Common myeloid progenitor, CD34-positive (primary cell): ENCODE measurements around the gene CLCN2.

Source experiments
- CTCF ChIA-PET: fragments of 350-600 bp; sonication (Branson Sonifier 250); formaldehyde crosslinking; loops from one replicate; lab custom pipeline; 2021; ENCODE audit warnings: antibody characterized with exemption; lab: Charles Lee
- POLR2A ChIA-PET: fragments of 350-600 bp; sonication (Branson Sonifier 250); formaldehyde crosslinking; loops from one replicate; lab custom pipeline; 2021; ENCODE audit warnings: antibody characterized with exemption; lab: Charles Lee
- DNase-seq, 3 donors: peaks; one replicate each; pipeline versions ENCODE4 v3.0.0 to v3.0.0-alpha.2; 2013
- H3K27ac ChIP-seq, 2 experiments: 1 replicate in 1 of 2; 2 replicates in 1 of 2; pipeline ENCODE4 v1.7.0; 2013; ENCODE audit warnings: inconsistent platforms in 2 of 2, low read length in 2 of 2, mild to moderate bottlenecking in 2 of 2, low read depth in 1 of 2, moderate library complexity in 1 of 2; ENCODE audit not compliant: severe bottlenecking in 2 of 2, insufficient read depth in 1 of 2, poor library complexity in 1 of 2
- H3K27me3 ChIP-seq, 5 experiments: replicated peaks in 2 of 5; 1 replicate in 3 of 5; 2 replicates in 2 of 5; pipeline versions ENCODE4 v1.6.1 to v1.7.0; 2013; ENCODE audit warnings: low read length in 4 of 5, mild to moderate bottlenecking in 2 of 5, moderate library complexity in 2 of 5, inconsistent platforms in 1 of 5; ENCODE audit not compliant: insufficient read depth in 5 of 5, control insufficient read depth in 4 of 5
- H3K36me3 ChIP-seq, 4 experiments: 1 replicate in 2 of 4; 2 replicates in 2 of 4; pipeline versions ENCODE4 v1.6.1 to v1.7.0; 2013; ENCODE audit warnings: low read length in 3 of 4, control low read depth in 1 of 4, mild to moderate bottlenecking in 1 of 4; ENCODE audit not compliant: control insufficient read depth in 4 of 4, insufficient read depth in 4 of 4
- H3K4me1 ChIP-seq, 4 experiments: 1 replicate in 3 of 4; 2 replicates in 1 of 4; pipeline versions ENCODE4 v1.6.1 to v1.7.1; 2013; ENCODE audit warnings: low read length in 3 of 4, mild to moderate bottlenecking in 3 of 4, control low read depth in 1 of 4, inconsistent platforms in 1 of 4, moderate library complexity in 1 of 4; ENCODE audit not compliant: control insufficient read depth in 4 of 4, insufficient read depth in 4 of 4; ENCODE audit errors: control extremely low read depth in 1 of 4
- H3K4me3 ChIP-seq, 7 experiments: 1 replicate in 4 of 7; 2 replicates in 3 of 7; pipeline versions ENCODE4 v1.5.1 to v1.7.0; 2013; ENCODE audit warnings: mild to moderate bottlenecking in 7 of 7, low read length in 6 of 7, moderate library complexity in 6 of 7, inconsistent platforms in 2 of 7, low read depth in 2 of 7, control low read depth in 1 of 7; ENCODE audit not compliant: insufficient read depth in 4 of 7, control insufficient read depth in 1 of 7; ENCODE audit errors: extremely low read depth in 1 of 7
- H3K9me3 ChIP-seq, 5 experiments: 1 replicate in 4 of 5; 2 replicates in 1 of 5; pipeline versions ENCODE4 v1.6.1 to v1.7.1; 2013; ENCODE audit warnings: low read length in 4 of 5, mild to moderate bottlenecking in 2 of 5, inconsistent platforms in 1 of 5, low read depth in 1 of 5, moderate library complexity in 1 of 5; ENCODE audit not compliant: control insufficient read depth in 4 of 5, insufficient read depth in 2 of 5; ENCODE audit errors: control extremely low read depth in 1 of 5
- WGBS: methylation state at CpG from one replicate; pipeline ENCODE4 v1.1.5; 2013; ENCODE audit not compliant: insufficient coverage; 5-methylcytosine and 5-hydroxymethylcytosine counted together

Gene CLCN2

DNA sequence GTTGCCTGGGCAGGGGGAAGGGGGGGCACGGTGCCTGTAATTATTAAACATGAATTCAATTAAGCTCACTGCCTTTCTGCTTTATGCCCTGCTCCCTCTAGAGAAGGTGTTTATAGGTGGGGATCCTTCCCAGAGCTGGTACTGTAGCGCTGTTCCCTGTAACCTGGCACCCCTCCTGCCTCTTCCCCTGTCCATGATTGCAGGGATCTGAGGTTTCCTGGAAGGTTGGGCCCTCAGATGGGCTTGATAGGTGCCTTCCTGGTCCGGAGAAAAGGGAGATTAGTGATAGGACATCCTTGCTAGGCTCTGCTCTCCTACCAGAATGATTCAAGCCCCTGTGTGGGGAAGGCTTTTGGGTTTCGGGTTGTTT lies 26.1 kb downstream of the CLCN2 start:
- H3K4me3 ChIP-seq = peak overlapping the region in 6 of 7 experiments; percentile 67 to 88 (median 74)
- H3K36me3 ChIP-seq = peaks cover 8 to 52% (median 40%) of the 10 kb centered on the region in 4 experiments
- DNase-seq = no peak
- ChIA-PET CTCF (interaction anchor here (1.0 kb wide), 1 partner anchor 34 kb away, joined by 4 read pairs; no protein-coding TSS in a partner anchor), POLR2A (interaction anchor here (0.6 kb wide), 1 partner anchor 9 kb away, joined by 3 read pairs; no protein-coding TSS in a partner anchor)
- peaks cover 1 to 32% (median 17%) of the 10 kb centered on the region in 4 experiments for H3K4me1 ChIP-seq
- H3K27ac ChIP-seq = peak overlapping the region; percentile 61 to 84
- H3K27me3 ChIP-seq = no peaks in the 10 kb centered on the region
- 67% methylated on average over 1 of the region's 4 CpGs for WGBS
- no peaks in the 10 kb centered on the region for H3K9me3 ChIP-seq

DNA sequence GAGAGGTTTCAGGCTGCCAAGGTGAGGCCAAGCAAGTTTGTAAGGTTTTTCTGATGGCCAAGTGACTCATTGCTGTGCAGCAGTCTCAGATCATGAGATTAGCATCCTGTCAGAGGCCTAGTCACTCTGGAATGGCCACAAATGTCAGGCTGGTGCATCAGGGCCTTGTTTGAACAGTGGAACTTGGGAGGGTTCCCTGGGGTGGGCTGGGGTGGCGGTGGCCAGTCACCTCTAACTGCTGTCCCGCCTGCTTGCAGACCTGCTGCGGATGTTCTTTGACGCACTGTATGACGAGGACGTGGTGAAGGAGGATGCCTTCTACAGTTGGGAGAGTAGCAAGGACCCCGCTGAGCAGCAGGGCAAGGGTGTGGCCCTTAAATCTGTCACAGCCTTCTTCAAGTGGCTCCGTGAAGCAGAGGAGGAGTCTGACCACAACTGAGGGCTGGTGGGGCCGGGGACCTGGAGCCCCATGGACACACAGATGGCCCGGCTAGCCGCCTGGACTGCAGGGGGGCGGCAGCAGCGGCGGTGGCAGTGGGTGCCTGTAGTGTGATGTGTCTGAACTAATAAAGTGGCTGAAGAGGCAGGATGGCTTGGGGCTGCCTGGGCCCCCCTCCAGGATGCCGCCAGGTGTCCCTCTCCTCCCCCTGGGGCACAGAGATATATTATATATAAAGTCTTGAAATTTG lies 26.8 kb downstream of the CLCN2 start:
- H3K4me3 ChIP-seq = no peak overlapping the region
- H3K27ac ChIP-seq = peak overlapping the region; percentile 2 to 84
- POLR2A ChIA-PET = no interaction called here
- DNase-seq = peak in 2 of 3 donors; percentile 67 to 76
- peaks cover 1 to 32% (median 17%) of the 10 kb centered on the region in 4 experiments for H3K4me1 ChIP-seq
- CTCF ChIA-PET = interaction anchor here (1.0 to 1.4 kb wide), 2 partner anchors 24 to 33 kb away, joined by 4 to 5 read pairs; no protein-coding TSS in a partner anchor
- WGBS = 91% methylated on average over 7 of the region's 15 CpGs
- peaks cover 8 to 57% (median 46%) of the 10 kb centered on the region in 4 experiments for H3K36me3 ChIP-seq
- no peaks in the 10 kb centered on the region for H3K27me3 ChIP-seq
- H3K9me3 ChIP-seq = no peaks in the 10 kb centered on the region

DNA sequence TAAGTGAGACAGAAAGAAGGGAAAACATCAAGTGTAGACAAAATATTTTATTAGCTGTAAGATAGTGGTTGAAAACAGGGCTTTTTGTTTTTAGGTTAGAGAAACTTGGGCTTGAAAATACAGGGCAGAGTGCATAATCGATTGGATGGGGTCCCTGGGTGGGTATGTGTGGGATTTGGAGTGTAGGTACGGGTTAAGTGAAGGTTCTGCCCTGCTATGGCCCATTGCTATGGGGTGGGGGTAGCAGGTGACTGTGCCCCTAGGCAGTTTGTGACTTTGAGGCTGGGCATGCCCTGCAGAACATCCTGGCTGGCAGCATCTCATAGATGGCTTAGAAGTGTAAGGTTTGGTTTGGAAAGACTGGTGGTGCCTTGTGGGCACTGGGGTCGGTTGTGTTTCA lies 27.7 kb downstream of the CLCN2 start:
- Histone ChIP-seq H3K4me3 (no peak overlapping the region), H3K36me3 (peaks cover 12 to 64% (median 54%) of the 10 kb centered on the region in 4 experiments), H3K27me3 (no peaks in the 10 kb centered on the region), H3K27ac (peak overlapping the region; percentile 2 to 56), H3K4me1 (peaks cover 1 to 30% (median 17%) of the 10 kb centered on the region in 4 experiments), H3K9me3 (no peaks in the 10 kb centered on the region)
- no peak for DNase-seq
- 100% methylated on average over 2 of the region's 3 CpGs for WGBS
- ChIA-PET CTCF (interaction anchor here (0.8 to 1.4 kb wide), 2 partner anchors 20 to 23 kb away, joined by 3 to 5 read pairs; no protein-coding TSS in a partner anchor), POLR2A (no interaction called here)

DNA sequence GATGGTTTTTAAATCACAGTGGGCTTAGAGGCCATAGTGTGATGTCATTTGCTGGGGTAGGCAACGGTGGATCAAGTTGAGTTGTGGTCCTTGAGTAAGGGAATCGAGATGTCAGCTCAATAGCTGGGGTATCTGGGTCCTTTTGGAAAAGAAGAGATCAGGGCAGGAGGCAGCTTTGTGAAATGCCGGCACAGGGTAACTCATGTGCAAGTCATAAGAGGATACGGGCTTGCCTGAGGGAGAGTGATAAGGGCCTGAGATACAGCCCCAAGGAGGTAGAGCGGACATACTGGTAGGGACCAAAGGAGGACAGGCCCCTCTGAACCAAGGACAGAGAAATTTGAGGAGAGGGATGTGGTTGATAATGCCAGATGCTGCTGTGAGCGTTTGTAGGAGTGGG lies 28.2 kb downstream of the CLCN2 start:
- ChIA-PET CTCF (interaction anchor here (0.8 to 1.4 kb wide), 2 partner anchors 20 to 23 kb away, joined by 3 to 5 read pairs; no protein-coding TSS in a partner anchor), POLR2A (no interaction called here)
- peak overlapping the region; percentile 2 to 35 for H3K27ac ChIP-seq
- H3K4me1 ChIP-seq = peaks cover 1 to 25% (median 17%) of the 10 kb centered on the region in 4 experiments
- 95% methylated on average over 6 of the region's 6 CpGs for WGBS
- H3K36me3 ChIP-seq = peaks cover 17 to 69% (median 57%) of the 10 kb centered on the region in 4 experiments
- H3K9me3 ChIP-seq = no peaks in the 10 kb centered on the region
- no peaks in the 10 kb centered on the region for H3K27me3 ChIP-seq
- no peak overlapping the region for H3K4me3 ChIP-seq
- no peak for DNase-seq

DNA sequence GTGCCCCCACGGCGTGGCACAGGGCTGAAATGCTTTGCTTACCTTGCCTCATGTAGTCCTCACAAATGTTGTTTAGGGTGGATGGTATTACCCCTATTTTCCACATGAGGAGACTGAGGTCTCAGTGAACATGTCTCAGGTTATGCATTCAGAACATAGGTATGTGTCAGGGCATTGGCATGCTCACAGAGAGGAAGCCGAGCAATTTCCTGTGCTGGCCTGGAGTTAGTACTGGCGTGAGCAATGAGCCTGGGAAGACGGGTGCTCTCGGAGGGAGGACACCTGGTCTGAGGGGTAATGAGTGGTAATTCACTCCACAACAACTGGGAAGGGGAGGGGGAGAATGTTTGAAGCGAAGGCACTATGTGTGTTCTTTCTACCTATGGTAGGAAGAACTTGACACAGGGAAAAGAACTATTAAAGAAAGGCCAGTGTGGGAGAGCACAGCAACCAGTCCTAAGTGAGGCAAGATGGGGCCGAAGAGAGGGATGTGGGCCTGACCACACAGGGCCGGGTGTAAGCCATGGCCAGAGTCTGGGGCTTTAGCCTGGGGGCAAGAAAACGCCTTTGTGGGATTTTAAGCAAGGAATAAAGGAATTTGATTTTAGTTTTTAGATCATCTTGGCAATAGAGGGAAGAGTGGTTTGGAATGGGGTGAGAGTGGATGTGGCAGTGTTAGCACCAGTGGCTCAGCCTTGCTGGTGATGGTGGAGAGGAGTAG lies 28.9 kb downstream of the CLCN2 start:
- CTCF ChIA-PET = interaction anchor here (0.8 kb wide), 1 partner anchor 21 kb away, joined by 3 read pairs; no protein-coding TSS in a partner anchor
- peak overlapping the region in 1 of 2 experiments; percentile 35 for H3K27ac ChIP-seq
- peaks cover 20 to 76% (median 63%) of the 10 kb centered on the region in 4 experiments for H3K36me3 ChIP-seq
- no peaks in the 10 kb centered on the region for H3K27me3 ChIP-seq
- H3K4me3 ChIP-seq = no peak overlapping the region
- peaks cover 1 to 22% (median 17%) of the 10 kb centered on the region in 4 experiments for H3K4me1 ChIP-seq
- DNase-seq = no peak
- H3K9me3 ChIP-seq = no peaks in the 10 kb centered on the region
- WGBS = 91% methylated on average over 9 of the region's 10 CpGs
- POLR2A ChIA-PET = no interaction called here

DNA sequence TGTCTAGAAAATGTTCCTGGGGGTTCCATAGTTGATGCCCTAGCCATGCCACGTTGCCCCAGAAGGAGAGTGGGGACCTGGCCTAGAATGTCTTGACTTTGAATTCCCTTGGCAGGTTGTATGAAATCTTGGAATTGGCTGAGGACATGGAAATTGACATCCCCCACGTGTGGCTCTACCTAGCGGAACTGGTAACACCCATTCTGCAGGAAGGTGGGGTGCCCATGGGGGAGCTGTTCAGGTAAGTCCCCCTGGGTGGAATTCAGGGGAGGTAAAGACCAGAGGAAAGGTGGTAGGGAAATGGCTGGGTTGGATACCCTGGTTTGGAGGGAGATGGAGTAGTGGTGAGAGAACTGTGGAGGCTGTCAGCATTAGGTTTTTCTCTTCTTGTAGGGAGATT lies 32.9 kb downstream of the CLCN2 start:
- 67% methylated on average over 3 of the region's 3 CpGs for WGBS
- no peak overlapping the region for H3K27ac ChIP-seq
- H3K4me1 ChIP-seq = no peaks in the 10 kb centered on the region

More for the DNA sequence above, 32.9 kb downstream of the CLCN2 start:
- no peaks in the 10 kb centered on the region for H3K27me3 ChIP-seq
- no peak overlapping the region for H3K4me3 ChIP-seq
- no peaks in the 10 kb centered on the region for H3K9me3 ChIP-seq
- ChIA-PET POLR2A (interaction anchor here (0.8 kb wide), 1 partner anchor 13 kb away, joined by 3 read pairs; no protein-coding TSS in a partner anchor), CTCF (no interaction called here)
- H3K36me3 ChIP-seq = peaks cover 44 to 96% (median 89%) of the 10 kb centered on the region in 4 experiments
- DNase-seq = no peak
